A549 (cell line): Measurements from ENCODE around the gene RNU6-9. TPM values are rescaled to one million over a fixed set of nuclear protein-coding genes. Genes with fewer than 3 reads are reported as not detected.
A peak's percentile ranks its signal among the peaks of the same experiment; 100 is the strongest.

Source experiments
- ATAC-seq, 2 experiments: fragments of 200-7000 bp in 1 of 2; fragments of >200 bp in 1 of 2; cut with Nextera tagmentation in 1 of 2; cut with Tn5 transposase in 1 of 2; 3 replicates each; pipeline versions ENCODE4 v1.8.0 to v1.9.1; 2018 to 2020; ENCODE audit warnings: mild to moderate bottlenecking in 1 of 2, moderate library complexity in 1 of 2
- CTCF ChIA-PET: fragments of 300-600 bp; sonication (Branson Sonifier 250); formaldehyde crosslinking; extraction: SDS; loops from one replicate; lab custom pipeline; 2021; ENCODE audit warnings: antibody characterized with exemption, inconsistent platforms; lab: Yijun Ruan, JAX
- POLR2A ChIA-PET: fragments of 350-600 bp; formaldehyde crosslinking; extraction: SDS; loops from one replicate; lab custom pipeline; 2021; ENCODE audit warnings: antibody characterized with exemption, inconsistent platforms; lab: Yijun Ruan, JAX
- DNase-seq, 2 experiments: peaks; one replicate each; pipeline versions ENCODE4 v3.0.0 to v3.0.0-alpha.2; 2011 to 2016; ENCODE audit warnings: low read depth in 1 of 2, low spot score in 1 of 2
- FAIRE-seq: peaks from 2 replicates; lab custom pipeline; 2011; peaks lifted over from hg19 to GRCh38; lab: Jason Lieb, UNC
- H3K27ac ChIP-seq, 2 experiments: fragments of >200 bp; sonication (Bioruptor Twin); formaldehyde crosslinking; 3 replicates each; pipeline ENCODE4 v1.5.1; 2016 to 2017
- H3K4me1 ChIP-seq: fragments of >200 bp; sonication (Bioruptor Twin); formaldehyde crosslinking; 3 replicates; pipeline ENCODE4 v1.6.1; 2016
- H3K4me2 ChIP-seq: fragments of >200 bp; sonication (Bioruptor Twin); formaldehyde crosslinking; 3 replicates; pipeline ENCODE4 v1.6.1; 2016
- H3K4me3 ChIP-seq: fragments of >200 bp; sonication (Bioruptor Twin); formaldehyde crosslinking; 3 replicates; pipeline ENCODE4 v1.5.1; 2016
- H3K9me3 ChIP-seq: fragments of >200 bp; sonication (Bioruptor Twin); formaldehyde crosslinking; 3 replicates; pipeline ENCODE4 v1.6.1; 2016
- ATOH8 ChIP-seq: fragments of 250-450 bp; sonication (Bioruptor Pico); IDR thresholded peaks from 2 replicates; pipeline ENCODE4 v1.5.0; 2020; ENCODE audit warnings: low read depth, mild to moderate bottlenecking, moderate library complexity
- CHD2 ChIP-seq: fragments of 150-350 bp; IDR thresholded peaks from 2 replicates; pipeline ENCODE4 v1.6.1; 2014; ENCODE audit warnings: low read length; ENCODE audit not compliant: partially characterized antibody
- EHF ChIP-seq: fragments of 250-450 bp; sonication (Bioruptor Pico); IDR thresholded peaks from 2 replicates; pipeline ENCODE4 v1.5.0; 2020; ENCODE audit warnings: mild to moderate bottlenecking
- HEYL ChIP-seq: fragments of 250-450 bp; sonication (Bioruptor Pico); IDR thresholded peaks from 2 replicates; pipeline ENCODE4 v1.8.0; 2021; ENCODE audit warnings: mild to moderate bottlenecking, moderate library complexity
- HOXB5 ChIP-seq: fragments of 250-450 bp; sonication (Bioruptor Pico); IDR thresholded peaks from 2 replicates; pipeline ENCODE4 v1.5.0; 2020; ENCODE audit warnings: mild to moderate bottlenecking, moderate library complexity
- JUNB ChIP-seq: fragments of >200 bp; sonication (Bioruptor Twin); formaldehyde crosslinking; IDR thresholded peaks from 2 replicates; pipeline ENCODE4 v1.6.1; 2016
- KDM1A ChIP-seq: fragments of 200-600 bp; sonication (generic); IDR thresholded peaks from 2 replicates; pipeline ENCODE4 v1.6.1; 2016; ENCODE audit warnings: low read depth, mild to moderate bottlenecking
- MAFK ChIP-seq: fragments of 450-650 bp; IDR thresholded peaks from 2 replicates; pipeline ENCODE4 v1.6.1; 2014; ENCODE audit not compliant: partially characterized antibody
- NPAS2 ChIP-seq: fragments of 250-450 bp; sonication (Bioruptor Pico); IDR thresholded peaks from 2 replicates; pipeline ENCODE4 v1.8.0; 2022; ENCODE audit warnings: mild to moderate bottlenecking, moderate library complexity, borderline replicate concordance
- NR3C1 ChIP-seq: fragments of >200 bp; sonication (Bioruptor Twin); formaldehyde crosslinking; IDR thresholded peaks from 3 replicates; pipeline ENCODE4 v1.6.1; 2017
- PHF8 ChIP-seq: fragments of 200-600 bp; sonication (generic); IDR thresholded peaks from 2 replicates; pipeline ENCODE4 v1.6.1; 2016; ENCODE audit warnings: low read depth, mild to moderate bottlenecking, antibody characterized with exemption, moderate library complexity, borderline replicate concordance
- POLR2AphosphoS2 ChIP-seq: conservative IDR thresholded peaks from 2 replicates; pipeline ENCODE4 v1.6.1; 2012; ENCODE audit warnings: low read length, improper control_type of control experiment, inconsistent platforms
- RARB ChIP-seq: fragments of 250-450 bp; sonication (Bioruptor Pico); IDR thresholded peaks from 2 replicates; pipeline ENCODE4 v1.8.0; 2021; ENCODE audit warnings: mild to moderate bottlenecking, moderate library complexity
- REST ChIP-seq: fragments of 200-600 bp; sonication (generic); IDR thresholded peaks from 2 replicates; pipeline ENCODE4 v1.6.1; 2016; ENCODE audit warnings: antibody characterized with exemption, mild to moderate bottlenecking, moderate library complexity
- RNF2 ChIP-seq: fragments of 200-600 bp; sonication (generic); IDR thresholded peaks from 2 replicates; pipeline ENCODE4 v1.6.1; 2016; ENCODE audit warnings: low read depth, mild to moderate bottlenecking, antibody characterized with exemption, moderate library complexity, borderline replicate concordance
- TFCP2L1 ChIP-seq: fragments of 250-450 bp; sonication (Bioruptor Pico); IDR thresholded peaks from 2 replicates; pipeline ENCODE4 v1.5.0; 2021; ENCODE audit warnings: mild to moderate bottlenecking
- TP53 ChIP-seq: fragments of 250-450 bp; sonication (Bioruptor Pico); IDR thresholded peaks from 2 replicates; pipeline ENCODE4 v1.5.0; 2021; ENCODE audit warnings: mild to moderate bottlenecking, moderate library complexity
- ZNF302 ChIP-seq: fragments of 250-450 bp; sonication (Bioruptor Pico); IDR thresholded peaks from 2 replicates; pipeline ENCODE4 v1.9.0; 2021; ENCODE audit warnings: inconsistent platforms, mild to moderate bottlenecking, moderate library complexity
- ZSCAN20 ChIP-seq: fragments of 250-450 bp; sonication (Bioruptor Pico); IDR thresholded peaks from 2 replicates; pipeline ENCODE4 v1.8.0; 2022; ENCODE audit warnings: mild to moderate bottlenecking, moderate library complexity
- WGBS: methylation state at CpG from one replicate; pipeline ENCODE4 v1.1.6; 2017; ENCODE audit errors: missing lambda C conversion rate; 5-methylcytosine and 5-hydroxymethylcytosine counted together
- polyA plus RNA-seq, 4 experiments: library from polyadenylated mRNA; depleted of rRNA in 3 of 4; stranded (reverse); fragments of >200 nt; fragmentation: RNase III in 1 of 4; extraction: RNeasy Plus Mini Kit Qiagen cat#74134 plus additional on column Dnase treatment in 1 of 4; gene quantifications; 2 replicates in 3 of 4; 3 replicates in 1 of 4; pipeline ENCODE4 v1.2.3, GENCODE V29; 2011 to 2017

RNU6-9 gene
- polyA plus RNA-seq, 2 of the 4 experiments (the other 2 are of a cell fraction) = not detected

GRCh38 chr19:940591-941291 lies 47.5 kb downstream of the RNU6-9 start (continued):
- TF ChIP-seq ATOH8 (CRISPR knock-in tag) (no peak), EHF (CRISPR knock-in tag) (no peak), RNF2 (no peak), NR3C1 (no peak), ZNF302 (CRISPR knock-in tag) (no peak), REST (no peak), RARB (no peak), CHD2 (no peak), JUNB (peak; percentile 46), HEYL (CRISPR knock-in tag) (no peak)

- Histone ChIP-seq H3K9me3 (no peaks in the 10 kb centered on the region), H3K4me3 (peak overlapping the region; percentile 32), H3K27ac (peak overlapping the region; percentile 74 to 93), H3K4me2 (peak overlapping the region; percentile 81)
- DNase-seq = no peak
- POLR2A ChIA-PET = no interaction called here
- CTCF ChIA-PET = interaction anchor here (0.9 kb wide), 1 partner anchor 30 kb away, joined by 3 read pairs; no protein-coding TSS in a partner anchor
- TF ChIP-seq RNF2 (no peak), PHF8 (no peak), MAFK (no peak), NPAS2 (CRISPR knock-in tag) (no peak), HOXB5 (CRISPR knock-in tag) (no peak), ZSCAN20 (CRISPR knock-in tag) (no peak), TP53 (CRISPR knock-in tag) (no peak), JUNB (no peak), HEYL (CRISPR knock-in tag) (no peak), POLR2AphosphoS2 (no peak), TFCP2L1 (CRISPR knock-in tag) (no peak), KDM1A (no peak)
- TF ChIP-seq, all 56 proteins: peak for 0
- 84% methylated on average over 39 of the region's 45 CpGs for WGBS
- ATAC-seq (no peak), FAIRE-seq (no peak)
- H3K4me1 ChIP-seq = peaks cover 23% of the 10 kb centered on the region
Measured at GRCh38 chr19:941292-942132, 48.2 kb downstream of the RNU6-9 start.
